ENCODE measurements around the gene RTRAF. TPM values are rescaled to one million over a fixed set of nuclear protein-coding genes. Genes with fewer than 3 reads are reported as not detected.

Gene RTRAF
- total RNA-seq, 1 experiment from 2014 or later: 282 TPM

GRCh38 chr14:52007637-52008036 lies 18.3 kb downstream of the RTRAF start (continued):
- TF ChIP-seq GABPB1 (CRISPR knock-in tag; IDR thresholded peaks at IDR 0.05): no peak

- POLR2A ChIA-PET: interaction anchor here (0.6 kb wide), 1 partner anchor 719 kb away, joined by 4 read pairs; no protein-coding TSS in a partner anchor
- no peak overlapping the region for H3K27ac Mint-ChIP-seq
- H3K9me3 Mint-ChIP-seq: no peaks in the 10 kb centered on the region
- ATAC-seq: no peak
- no peaks in the 10 kb centered on the region for H3K27me3 Mint-ChIP-seq (ENCODE audit: low read depth)
- no peak overlapping the region for H3K4me3 Mint-ChIP-seq
- DNase-seq (ENCODE audit: low spot score): no peak
- CTCF ChIA-PET: interaction anchor here (1.2 kb wide), 1 partner anchor 61 kb away, joined by 3 read pairs; no protein-coding TSS in a partner anchor
- peaks cover 71% of the 10 kb centered on the region for H3K36me3 Mint-ChIP-seq
- H3K4me1 Mint-ChIP-seq: peaks cover 10% of the 10 kb centered on the region
- TF ChIP-seq AFF4 (CRISPR knock-in tag; IDR thresholded peaks at IDR 0.05; ENCODE audit: borderline replicate concordance) (no peak), NR3C1 (CRISPR knock-in tag; conservative IDR thresholded peaks at IDR 0.05; ENCODE audit: low read depth) (no peak), ATF2 (CRISPR knock-in tag; IDR thresholded peaks at IDR 0.05; ENCODE audit: borderline replicate concordance, low read depth) (no peak), PREB (CRISPR knock-in tag; IDR thresholded peaks at IDR 0.05; ENCODE audit: borderline replicate concordance) (no peak), PRDM15 (CRISPR knock-in tag; IDR thresholded peaks at IDR 0.05) (no peak), ZNF425 (CRISPR knock-in tag; conservative IDR thresholded peaks at IDR 0.05) (no peak), NR1H2 (CRISPR knock-in tag; IDR thresholded peaks at IDR 0.05) (no peak), ZSCAN18 (CRISPR knock-in tag; IDR thresholded peaks at IDR 0.05) (no peak), FOXJ3 (CRISPR knock-in tag; IDR thresholded peaks at IDR 0.05; ENCODE audit: borderline replicate concordance) (no peak), RELA (CRISPR knock-in tag; IDR thresholded peaks at IDR 0.05; ENCODE audit: borderline replicate concordance) (no peak), E2F4 (CRISPR knock-in tag; IDR thresholded peaks at IDR 0.05; ENCODE audit: borderline replicate concordance, low read depth) (no peak), CTCF (IDR thresholded peaks at IDR 0.05) (no peak), ZNF396 (CRISPR knock-in tag; IDR thresholded peaks at IDR 0.05; ENCODE audit: borderline replicate concordance) (no peak), ZNF317 (CRISPR knock-in tag; IDR thresholded peaks at IDR 0.05; ENCODE audit: borderline replicate concordance, low read depth) (no peak), ZNF219 (CRISPR knock-in tag; IDR thresholded peaks at IDR 0.05; ENCODE audit: borderline replicate concordance) (no peak), PRRX2 (CRISPR knock-in tag; IDR thresholded peaks at IDR 0.05) (no peak), CREM (CRISPR knock-in tag; IDR thresholded peaks at IDR 0.05) (no peak)
These were observed 18.8 kb downstream of the RTRAF start for GRCh38 chr14:52008136-52008535.

Data from WTC11 (cell line).